ENCODE measurements around the gene ANKFY1. TPM values are rescaled to one million over a fixed set of nuclear protein-coding genes. Genes with fewer than 3 reads are reported as not detected.
A peak's percentile ranks its signal among the peaks of the same experiment; 100 is the strongest.

The ANKFY1 gene
- total RNA-seq, 6 experiments from 2014 or later: 21.3 to 34.9 (median 29.5) TPM

DNA sequence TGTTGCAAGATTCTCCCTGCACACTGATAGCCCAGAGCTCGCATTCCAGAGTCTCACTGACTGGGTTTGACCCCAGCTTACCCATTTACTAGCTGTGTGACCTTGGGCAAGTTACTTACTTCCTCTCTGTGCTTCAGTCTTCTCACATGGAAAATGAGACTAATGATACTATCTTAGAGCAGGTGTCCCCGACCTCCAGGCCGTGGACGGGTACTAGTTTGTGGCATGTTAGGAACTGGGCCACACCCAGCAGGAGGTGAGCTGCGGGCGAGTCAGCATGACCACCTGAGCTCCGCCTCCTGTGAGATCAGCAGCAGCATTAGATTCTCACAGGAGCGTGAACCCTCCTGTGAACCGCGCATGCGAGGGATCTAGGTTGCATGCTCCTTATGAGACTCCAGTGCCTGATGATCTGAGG lies 15.8 kb downstream of the ANKFY1 start:
- DNase-seq: no peak
- no CpG with 5 or more reads among the region's 11 CpGs for WGBS (ENCODE audit: insufficient coverage, low coverage, low lambda C conversion rate, missing lambda C conversion rate)
- H3K36me3 ChIP-seq: peaks cover 0 to 4% (median 0%) of the 10 kb centered on the region in 4 donors
- ATAC-seq: peak in 2 of 4 donors; percentile 16 to 31
- intact Hi-C loops (cut with DNase I): no loop called here
- H3K4me3 ChIP-seq: no peak overlapping the region
- H3K27me3 ChIP-seq: no peaks in the 10 kb centered on the region
- TF ChIP-seq, protein P1, sequence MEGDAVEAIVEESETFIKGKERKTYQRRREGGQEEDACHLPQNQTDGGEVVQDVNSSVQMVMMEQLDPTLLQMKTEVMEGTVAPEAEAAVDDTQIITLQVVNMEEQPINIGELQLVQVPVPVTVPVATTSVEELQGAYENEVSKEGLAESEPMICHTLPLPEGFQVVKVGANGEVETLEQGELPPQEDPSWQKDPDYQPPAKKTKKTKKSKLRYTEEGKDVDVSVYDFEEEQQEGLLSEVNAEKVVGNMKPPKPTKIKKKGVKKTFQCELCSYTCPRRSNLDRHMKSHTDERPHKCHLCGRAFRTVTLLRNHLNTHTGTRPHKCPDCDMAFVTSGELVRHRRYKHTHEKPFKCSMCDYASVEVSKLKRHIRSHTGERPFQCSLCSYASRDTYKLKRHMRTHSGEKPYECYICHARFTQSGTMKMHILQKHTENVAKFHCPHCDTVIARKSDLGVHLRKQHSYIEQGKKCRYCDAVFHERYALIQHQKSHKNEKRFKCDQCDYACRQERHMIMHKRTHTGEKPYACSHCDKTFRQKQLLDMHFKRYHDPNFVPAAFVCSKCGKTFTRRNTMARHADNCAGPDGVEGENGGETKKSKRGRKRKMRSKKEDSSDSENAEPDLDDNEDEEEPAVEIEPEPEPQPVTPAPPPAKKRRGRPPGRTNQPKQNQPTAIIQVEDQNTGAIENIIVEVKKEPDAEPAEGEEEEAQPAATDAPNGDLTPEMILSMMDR (IDR thresholded peaks at IDR 0.05): no peak
- TF ChIP-seq POLR2A (IDR thresholded peaks at IDR 0.05): no peak
- H3K9me3 ChIP-seq: no peaks in the 10 kb centered on the region
- H3K27ac ChIP-seq: no peak overlapping the region
- peaks cover 0 to 52% (median 6%) of the 10 kb centered on the region in 4 donors for H3K4me1 ChIP-seq

DNA sequence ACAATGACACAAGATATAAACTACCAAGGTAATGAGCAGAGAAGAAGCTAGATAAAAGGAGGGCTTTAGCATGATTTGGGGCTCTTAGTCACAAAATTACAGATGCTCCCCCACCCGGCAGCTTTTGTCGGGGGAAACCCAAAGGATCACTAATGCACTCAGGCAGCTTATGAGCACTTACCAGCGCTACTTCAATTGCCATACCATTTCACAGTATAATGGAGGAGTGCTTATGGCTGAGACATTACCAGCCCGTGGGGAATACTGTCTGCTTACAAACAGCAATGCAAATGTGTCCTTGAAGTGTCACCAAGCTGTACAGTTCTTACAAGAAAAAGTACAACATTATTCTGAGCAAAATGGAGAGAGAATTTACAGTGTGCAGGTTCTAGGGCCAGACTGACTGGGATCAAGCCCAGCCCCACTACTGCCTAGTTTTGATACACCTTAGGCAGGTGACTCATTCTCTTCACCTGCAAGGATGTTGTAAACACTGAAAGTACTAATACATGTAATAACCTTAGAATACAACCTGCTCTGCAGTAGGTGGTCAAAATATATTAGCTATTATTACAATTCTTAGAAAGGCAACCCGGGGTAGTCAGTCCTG lies 16.3 kb downstream of the ANKFY1 start:
- Histone ChIP-seq H3K9me3 (no peaks in the 10 kb centered on the region), H3K4me1 (peaks cover 0 to 54% (median 6%) of the 10 kb centered on the region in 4 donors), H3K4me3 (no peak overlapping the region), H3K27me3 (no peaks in the 10 kb centered on the region), H3K27ac (no peak overlapping the region), H3K36me3 (peaks cover 0 to 4% (median 0%) of the 10 kb centered on the region in 4 donors)
- ATAC-seq (no peak), DNase-seq (no peak)
- intact Hi-C loops (cut with DNase I): no loop called here
- TF ChIP-seq POLR2A (IDR thresholded peaks at IDR 0.05): no peak
- TF ChIP-seq, protein P1 (IDR thresholded peaks at IDR 0.05): no peak
- 66% methylated on average over 3 of the region's 5 CpGs for WGBS (ENCODE audit: insufficient coverage, low coverage, low lambda C conversion rate, missing lambda C conversion rate)

DNA sequence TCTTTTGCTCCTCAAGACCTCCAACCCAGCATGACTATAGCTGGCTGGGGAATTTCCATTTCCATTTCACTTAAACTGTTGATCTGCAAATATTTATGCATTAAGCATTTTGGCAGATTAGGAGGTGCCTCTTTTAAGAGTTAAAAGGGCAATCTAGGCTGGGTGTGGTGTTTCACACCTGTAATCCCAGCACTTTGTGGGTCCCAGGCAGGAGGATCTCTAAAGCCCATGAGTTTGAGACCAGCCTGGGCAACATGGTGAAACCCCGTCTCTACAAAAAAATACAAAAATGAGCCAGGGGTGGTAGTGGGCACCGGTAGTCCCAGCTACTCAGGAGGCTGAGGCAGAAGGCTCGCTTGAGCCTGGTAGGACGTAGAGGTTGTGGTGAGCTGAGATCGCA lies 17.1 kb downstream of the ANKFY1 start:
- Histone ChIP-seq H3K27ac (no peak overlapping the region), H3K27me3 (no peaks in the 10 kb centered on the region), H3K4me1 (peaks cover 0 to 54% (median 6%) of the 10 kb centered on the region in 4 donors), H3K36me3 (peaks cover 0 to 6% (median 3%) of the 10 kb centered on the region in 4 donors), H3K9me3 (no peaks in the 10 kb centered on the region), H3K4me3 (no peak overlapping the region)
- ATAC-seq (no peak), DNase-seq (no peak)
- TF ChIP-seq POLR2A (IDR thresholded peaks at IDR 0.05): no peak
- TF ChIP-seq, protein P1 (IDR thresholded peaks at IDR 0.05): no peak
- WGBS (ENCODE audit: insufficient coverage, low coverage, low lambda C conversion rate, missing lambda C conversion rate): 88% methylated on average over 5 of the region's 5 CpGs
- intact Hi-C loops (cut with DNase I): no loop called here

DNA sequence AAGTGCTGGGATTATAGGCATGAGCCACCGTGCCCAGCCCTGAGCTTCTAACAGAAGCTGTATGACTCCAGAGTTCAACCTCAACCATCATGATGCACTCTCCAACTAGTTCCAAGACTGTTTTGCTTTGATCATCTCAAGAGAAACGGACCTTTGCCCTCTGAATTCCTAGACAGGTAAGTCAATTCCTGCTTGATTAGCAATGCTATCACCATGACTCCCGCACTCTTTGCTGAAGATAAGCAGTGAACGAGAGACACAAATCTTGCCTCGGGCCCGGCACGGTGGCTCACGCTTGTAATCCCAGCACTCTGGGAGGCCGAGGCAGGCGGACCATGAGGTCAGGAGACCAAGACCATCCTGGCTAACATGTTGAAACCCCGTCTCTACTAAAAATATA lies 22.2 kb downstream of the ANKFY1 start:
- Histone ChIP-seq H3K36me3 (peaks cover 0 to 26% (median 7%) of the 10 kb centered on the region in 4 donors), H3K9me3 (no peaks in the 10 kb centered on the region), H3K4me1 (peaks cover 0 to 31% (median 6%) of the 10 kb centered on the region in 4 donors), H3K27ac (no peak overlapping the region), H3K27me3 (no peaks in the 10 kb centered on the region), H3K4me3 (no peak overlapping the region)
- DNase-seq (no peak), ATAC-seq (no peak)
- TF ChIP-seq POLR2A (IDR thresholded peaks at IDR 0.05): no peak
- TF ChIP-seq, protein P1 (IDR thresholded peaks at IDR 0.05): no peak
- 100% methylated on average over 3 of the region's 11 CpGs for whole genome bisulfite sequencing (ENCODE audit: insufficient coverage, low coverage, low lambda C conversion rate, missing lambda C conversion rate)
- intact Hi-C loops (cut with DNase I): no loop called here
